MCF 10A (cell line): ENCODE results near the gene HOXB3. TPM values are rescaled to one million over a fixed set of nuclear protein-coding genes. Genes with fewer than 3 reads are reported as not detected.

Source experiments
- BruUV-seq: library from RNA; stranded (reverse); fragments of 400-500 nt; replicated peaks from 2 replicates; lab custom pipeline; 2021; lab: Mats Ljungman, UMichigan
- CTCF ChIA-PET: fragments of 300-600 bp; sonication (Branson Sonifier 250); formaldehyde crosslinking; extraction: SDS; loops from one replicate; lab custom pipeline; 2021; ENCODE audit warnings: antibody characterized with exemption, inconsistent platforms; lab: Yijun Ruan, JAX
- POLR2A ChIA-PET: fragments of 300-600, 350-650 bp; sonication (Branson Sonifier 250); formaldehyde crosslinking; extraction: SDS; loops from one replicate; lab custom pipeline; 2020; ENCODE audit warnings: antibody characterized with exemption, inconsistent platforms; lab: Yijun Ruan, JAX
- DNase-seq: peaks from one replicate; pipeline ENCODE4 v3.0.0-alpha.2; 2018; ENCODE audit not compliant: unreplicated experiment
- H3K27ac Mint-ChIP-seq: one replicate; pipeline ENCODE4 v1.8.0; 2022; ENCODE audit warnings: mild to moderate bottlenecking, low read depth, mixed read lengths; ENCODE audit not compliant: unreplicated experiment
- H3K27me3 Mint-ChIP-seq: one replicate; pipeline ENCODE4 v1.8.0; 2022; ENCODE audit warnings: mixed read lengths; ENCODE audit not compliant: insufficient read depth, unreplicated experiment
- H3K36me3 Mint-ChIP-seq: one replicate; pipeline ENCODE4 v1.8.0; 2022; ENCODE audit warnings: mild to moderate bottlenecking, moderate library complexity, mixed read lengths; ENCODE audit not compliant: insufficient read depth, unreplicated experiment
- H3K4me1 Mint-ChIP-seq: one replicate; pipeline ENCODE4 v1.8.0; 2022; ENCODE audit warnings: mixed read lengths; ENCODE audit not compliant: insufficient read depth, unreplicated experiment
- H3K4me3 Mint-ChIP-seq: one replicate; pipeline ENCODE4 v1.8.0; 2022; ENCODE audit warnings: mild to moderate bottlenecking, moderate library complexity, mixed read lengths; ENCODE audit not compliant: unreplicated experiment
- H3K9me3 Mint-ChIP-seq: one replicate; pipeline ENCODE4 v1.8.0; 2022; ENCODE audit warnings: mixed read lengths; ENCODE audit not compliant: unreplicated experiment
- intact Hi-C: fragments of 100-400 bp; cut with micrococcal nuclease; formaldehyde crosslinking; loops from 2 replicates; pipeline ENCODE4 v1.14.1; 2022
- total RNA-seq: library from RNA; stranded (reverse); gene quantifications from 2 replicates; pipeline ENCODE4 v1.2.3, GENCODE V29; 2022
- TF ChIP-seq, protein P1 (sequence below): fragments of 200-600 bp; IDR thresholded peaks from one replicate; pipeline ENCODE4 v1.8.0; 2022; ENCODE audit warnings: antibody characterized with exemption, mild to moderate bottlenecking; ENCODE audit not compliant: unreplicated experiment

The HOXB3 gene
- total RNA-seq, 1 experiment from 2014 or later, result 0.79 TPM

DNA sequence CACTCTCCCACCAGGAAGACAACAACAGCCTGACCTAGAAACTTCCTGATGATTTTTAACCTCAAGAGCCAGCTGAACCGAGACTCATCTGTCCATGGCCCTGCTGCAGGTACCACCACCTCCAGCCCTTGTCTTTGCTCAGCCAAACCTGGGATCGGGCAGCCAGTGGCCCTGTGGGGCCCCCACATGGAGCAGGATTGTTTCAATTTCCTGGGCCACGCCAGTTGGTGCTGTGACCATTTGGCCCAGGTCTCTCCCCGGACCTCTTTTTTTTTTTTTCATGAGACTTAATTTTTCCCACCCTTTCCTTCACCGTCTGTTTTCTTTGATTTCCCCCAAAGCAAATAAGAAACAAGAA, 36.9 kb downstream of the HOXB3 start:
- Mint-ChIP-seq H3K4me1 (peaks cover 17% of the 10 kb centered on the region), H3K9me3 (no peaks in the 10 kb centered on the region), H3K4me3 (no peak overlapping the region), H3K27me3 (peaks cover 2% of the 10 kb centered on the region), H3K27ac (no peak overlapping the region), H3K36me3 (no peaks in the 10 kb centered on the region)
- TF ChIP-seq, protein P1, sequence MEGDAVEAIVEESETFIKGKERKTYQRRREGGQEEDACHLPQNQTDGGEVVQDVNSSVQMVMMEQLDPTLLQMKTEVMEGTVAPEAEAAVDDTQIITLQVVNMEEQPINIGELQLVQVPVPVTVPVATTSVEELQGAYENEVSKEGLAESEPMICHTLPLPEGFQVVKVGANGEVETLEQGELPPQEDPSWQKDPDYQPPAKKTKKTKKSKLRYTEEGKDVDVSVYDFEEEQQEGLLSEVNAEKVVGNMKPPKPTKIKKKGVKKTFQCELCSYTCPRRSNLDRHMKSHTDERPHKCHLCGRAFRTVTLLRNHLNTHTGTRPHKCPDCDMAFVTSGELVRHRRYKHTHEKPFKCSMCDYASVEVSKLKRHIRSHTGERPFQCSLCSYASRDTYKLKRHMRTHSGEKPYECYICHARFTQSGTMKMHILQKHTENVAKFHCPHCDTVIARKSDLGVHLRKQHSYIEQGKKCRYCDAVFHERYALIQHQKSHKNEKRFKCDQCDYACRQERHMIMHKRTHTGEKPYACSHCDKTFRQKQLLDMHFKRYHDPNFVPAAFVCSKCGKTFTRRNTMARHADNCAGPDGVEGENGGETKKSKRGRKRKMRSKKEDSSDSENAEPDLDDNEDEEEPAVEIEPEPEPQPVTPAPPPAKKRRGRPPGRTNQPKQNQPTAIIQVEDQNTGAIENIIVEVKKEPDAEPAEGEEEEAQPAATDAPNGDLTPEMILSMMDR, result no peak
- POLR2A ChIA-PET, result no interaction called here
- intact Hi-C loops, result no loop called here
- BruUV-seq, result no TSS peak
- CTCF ChIA-PET, result no interaction called here
- no peak for DNase-seq

DNA sequence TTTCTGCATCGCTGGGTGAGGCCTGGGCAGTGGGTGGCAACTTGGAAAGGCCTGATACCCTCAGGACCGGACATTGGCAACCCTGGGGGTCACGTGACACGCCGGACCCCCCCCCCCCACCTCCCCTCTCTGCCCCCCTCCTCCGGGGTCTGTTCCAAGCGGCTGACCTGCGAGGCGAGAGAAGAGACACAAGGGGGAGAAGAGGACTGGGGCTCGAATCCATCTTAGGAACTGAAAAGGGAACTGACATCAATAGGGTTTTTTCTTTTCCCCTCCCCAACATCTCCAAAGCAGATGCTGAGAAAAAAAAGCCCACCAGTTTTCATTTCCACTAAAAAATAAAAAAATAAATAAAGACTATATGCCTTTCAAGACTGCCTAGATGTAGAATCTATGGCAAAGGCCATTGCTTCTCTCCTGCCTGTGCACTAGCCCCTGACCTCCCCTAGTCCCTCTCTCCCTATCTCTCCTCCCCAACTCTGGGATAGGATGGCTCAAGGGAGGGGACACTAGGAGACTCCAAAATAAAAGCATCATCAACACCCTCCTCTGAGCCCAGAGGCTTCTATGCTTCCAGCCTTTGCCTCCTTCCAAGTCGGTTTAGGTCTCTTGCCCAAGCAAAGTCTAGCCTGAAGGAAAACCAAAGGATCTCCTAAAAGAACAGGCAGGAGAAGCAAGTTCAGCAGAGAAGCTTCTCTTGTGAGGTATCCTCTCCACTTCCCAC, 37.4 kb downstream of the HOXB3 start:
- peaks cover 17% of the 10 kb centered on the region for H3K4me1 Mint-ChIP-seq
- H3K27ac Mint-ChIP-seq, result no peak overlapping the region
- no peaks in the 10 kb centered on the region for H3K36me3 Mint-ChIP-seq
- DNase-seq, result no peak
- ChIA-PET POLR2A (no interaction called here), CTCF (no interaction called here)
- no TSS peak for BruUV-seq
- H3K4me3 Mint-ChIP-seq, result no peak overlapping the region
- intact Hi-C loops, result no loop called here
- TF ChIP-seq, protein P1, result no peak
- H3K27me3 Mint-ChIP-seq, result no peaks in the 10 kb centered on the region
- H3K9me3 Mint-ChIP-seq, result no peaks in the 10 kb centered on the region

DNA sequence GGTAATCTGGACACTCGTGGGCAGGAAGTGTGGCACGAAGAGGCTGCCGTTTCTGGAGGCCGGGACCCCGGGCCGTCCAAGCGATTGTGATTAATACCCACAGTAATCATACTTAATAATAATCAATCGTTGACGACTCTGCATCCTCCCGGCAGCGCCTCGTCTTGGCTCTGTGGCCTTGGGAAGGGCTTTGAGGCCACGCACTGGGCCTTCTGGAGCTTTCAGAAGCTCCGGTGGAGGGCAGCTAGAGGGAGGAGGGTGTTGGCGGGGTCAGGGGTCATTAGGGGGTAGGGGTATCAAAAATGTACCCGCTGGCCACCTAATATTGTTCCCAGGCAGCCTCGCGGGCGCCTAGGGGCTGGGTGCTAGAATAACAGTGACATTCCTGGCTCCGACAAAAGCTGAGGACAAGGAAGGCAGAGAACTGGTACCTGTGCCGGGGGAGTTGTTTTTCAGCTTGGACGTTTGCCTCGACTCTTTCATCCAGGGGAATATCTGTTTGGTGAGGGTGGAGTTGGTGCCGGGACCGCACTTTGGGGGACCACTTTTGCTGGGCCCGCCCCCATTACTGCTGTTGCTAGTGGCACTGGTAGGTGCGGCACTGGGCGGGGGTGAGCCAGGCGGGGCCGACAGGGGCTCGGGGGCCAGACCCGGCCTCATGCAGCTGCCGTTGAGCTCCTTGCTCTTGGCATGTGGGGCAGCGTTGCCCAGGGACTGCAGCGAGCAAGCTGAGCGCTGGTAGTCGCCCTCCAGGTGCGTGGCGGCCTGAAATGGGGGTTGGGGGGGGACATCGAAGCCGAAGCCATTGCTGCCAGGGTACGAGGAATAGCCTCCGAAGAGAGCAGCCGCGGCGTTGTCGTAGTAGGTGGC, 38.2 kb downstream of the HOXB3 start:
- CTCF ChIA-PET, result no interaction called here
- POLR2A ChIA-PET, result no interaction called here
- H3K4me1 Mint-ChIP-seq, result peaks cover 15% of the 10 kb centered on the region
- BruUV-seq, result no TSS peak
- no peak overlapping the region for H3K4me3 Mint-ChIP-seq
- no peaks in the 10 kb centered on the region for H3K36me3 Mint-ChIP-seq
- DNase-seq, result no peak
- TF ChIP-seq, protein P1, result no peak
- H3K27me3 Mint-ChIP-seq, result no peaks in the 10 kb centered on the region
- no peak overlapping the region for H3K27ac Mint-ChIP-seq
- H3K9me3 Mint-ChIP-seq, result no peaks in the 10 kb centered on the region
- intact Hi-C loops, result no loop called here

DNA sequence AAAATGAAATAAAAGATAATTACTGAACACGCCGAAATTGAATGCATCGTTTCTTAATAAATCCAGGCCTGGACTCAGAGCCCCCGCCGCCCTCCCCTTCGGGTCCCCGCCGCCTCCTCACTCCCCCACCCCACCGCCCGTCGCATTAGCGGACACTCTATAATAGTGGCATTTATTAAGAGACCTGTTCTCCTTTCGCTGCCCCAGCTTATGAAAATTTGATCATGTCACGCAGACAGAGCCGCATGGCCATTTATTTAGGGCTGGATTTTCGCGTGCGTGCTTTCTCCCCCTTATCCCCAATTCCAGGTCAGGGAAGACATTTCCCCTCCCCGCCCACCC, 38.9 kb downstream of the HOXB3 start:
- H3K4me1 Mint-ChIP-seq, result peaks cover 11% of the 10 kb centered on the region
- H3K36me3 Mint-ChIP-seq, result no peaks in the 10 kb centered on the region
- no peak overlapping the region for H3K4me3 Mint-ChIP-seq
- TF ChIP-seq, protein P1, result no peak
- H3K27ac Mint-ChIP-seq, result no peak overlapping the region
- H3K27me3 Mint-ChIP-seq, result no peaks in the 10 kb centered on the region
- no TSS peak for BruUV-seq
- ChIA-PET CTCF (no interaction called here), POLR2A (no interaction called here)
- H3K9me3 Mint-ChIP-seq, result no peaks in the 10 kb centered on the region
- no peak for DNase-seq
- intact Hi-C loops, result no loop called here
